Measurements from ENCODE around the gene CDK14.

The CDK14 gene

GRCh38 chr7:91201442-91202113 is 605.5 kb downstream of the CDK14 start:
- no peak for DNase-seq (ENCODE audit: low read depth in 2 of 2)

- DNase-seq (ENCODE audit: low read depth in 2 of 2) = no peak
Observed at GRCh38 chr7:91206361-91206960, 610.3 kb downstream of the CDK14 start.

- no peak for DNase-seq (ENCODE audit: low read depth in 2 of 2)
Observed at GRCh38 chr7:91212582-91212981, 616.5 kb downstream of the CDK14 start.

- DNase-seq (ENCODE audit: low read depth in 2 of 2) = no peak
Observed at GRCh38 chr7:91226411-91226810, 630.3 kb downstream of the CDK14 start.

GRCh38 chr7:91228327-91228726 is 632.2 kb downstream of the CDK14 start:
- no peak for DNase-seq (ENCODE audit: low read depth in 2 of 2)

GRCh38 chr7:91228927-91229558 is 632.9 kb downstream of the CDK14 start:
- DNase-seq (ENCODE audit: low read depth in 2 of 2) = no peak

GRCh38 chr7:91230100-91230499 is 634.0 kb downstream of the CDK14 start:
- DNase-seq (ENCODE audit: low read depth in 2 of 2) = no peak

GRCh38 chr7:91230503-91230902 is 634.4 kb downstream of the CDK14 start:
- DNase-seq (ENCODE audit: low read depth in 2 of 2) = no peak

GRCh38 chr7:91233212-91233611 is 637.1 kb downstream of the CDK14 start:
- no peak for DNase-seq (ENCODE audit: low read depth in 2 of 2)

GRCh38 chr7:91235211-91235832 is 639.2 kb downstream of the CDK14 start:
- DNase-seq (ENCODE audit: low read depth in 2 of 2) = no peak

- DNase-seq (ENCODE audit: low read depth in 2 of 2) = no peak
Observed at GRCh38 chr7:91239171-91239604, 643.1 kb downstream of the CDK14 start.

- DNase-seq (ENCODE audit: low read depth in 2 of 2) = no peak
Observed at GRCh38 chr7:91239772-91240171, 643.7 kb downstream of the CDK14 start.

- no peak for DNase-seq (ENCODE audit: low read depth in 2 of 2)
Observed at GRCh38 chr7:91240376-91240941, 644.3 kb downstream of the CDK14 start.

- no peak for DNase-seq (ENCODE audit: low read depth in 2 of 2)
Observed at GRCh38 chr7:91242097-91242844, 646.1 kb downstream of the CDK14 start.

GRCh38 chr7:91243591-91244301 is 647.6 kb downstream of the CDK14 start:
- no peak for DNase-seq (ENCODE audit: low read depth in 2 of 2)

GRCh38 chr7:91247500-91247899 is 651.4 kb downstream of the CDK14 start:
- no peak for DNase-seq (ENCODE audit: low read depth in 2 of 2)

GRCh38 chr7:91248996-91249395 is 652.9 kb downstream of the CDK14 start:
- no peak for DNase-seq (ENCODE audit: low read depth in 2 of 2)

- DNase-seq (ENCODE audit: low read depth in 2 of 2) = no peak
Observed at GRCh38 chr7:91249506-91250233, 653.5 kb downstream of the CDK14 start.

GRCh38 chr7:91250706-91251105 is 654.6 kb downstream of the CDK14 start:
- no peak for DNase-seq (ENCODE audit: low read depth in 2 of 2)

GRCh38 chr7:91251877-91252276 is 655.8 kb downstream of the CDK14 start:
- no peak for DNase-seq (ENCODE audit: low read depth in 2 of 2)

Measured in stimulated activated CD8-positive, alpha-beta memory T cell treated with anti-CD3 and anti-CD28 coated beads, Interleukin-7, amount 100 ng/mL, for 4 hours (primary cell).